Inflammatory macrophage treated with lipopolysaccharide for 1 hour (primary cell): ENCODE data around the gene CUBN.

Source experiments
- DNase-seq, 2 donors: peaks; one replicate each; pipeline ENCODE4 v3.0.0-alpha.2; 2020 to 2022

The CUBN gene

DNA sequence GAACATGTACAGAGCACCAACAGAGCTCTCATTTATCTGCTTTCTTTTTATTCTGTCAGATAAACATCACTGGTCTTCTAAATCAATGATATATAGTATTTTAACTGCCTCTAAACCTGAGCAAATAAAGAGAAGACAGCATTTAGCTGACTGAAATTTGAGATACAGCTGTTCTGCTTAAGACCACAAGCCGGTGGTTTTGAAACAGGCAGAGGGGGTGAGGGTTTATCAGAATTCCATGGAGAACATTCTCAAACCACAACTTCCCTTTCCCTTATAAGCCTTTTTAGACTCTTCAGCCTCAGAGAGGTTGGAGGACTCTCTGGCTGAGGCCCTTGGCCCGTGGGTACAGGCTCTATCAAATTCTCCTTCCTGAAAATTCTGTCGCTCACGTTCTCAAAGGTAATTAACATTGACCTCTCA is 225.0 kb downstream of the CUBN start:
- peak; percentile 22 to 24 for DNase-seq

DNA sequence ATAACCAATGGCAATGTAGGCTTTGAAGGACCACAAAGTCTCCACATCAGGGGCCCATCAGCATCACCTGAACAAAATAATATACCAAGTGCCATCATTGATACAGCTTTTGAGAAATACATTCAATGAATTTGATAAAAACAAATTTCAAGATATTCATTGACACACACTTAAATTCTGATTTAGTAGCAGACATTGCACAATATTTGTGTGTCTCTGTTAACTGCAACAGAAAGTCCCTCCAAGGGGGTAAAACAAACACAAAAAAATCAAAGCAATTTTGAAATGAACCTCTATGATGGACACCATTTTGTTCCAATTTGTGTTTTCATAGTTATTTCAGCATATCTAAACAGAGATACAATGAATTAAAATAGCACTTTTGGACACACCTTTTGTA is 225.6 kb downstream of the CUBN start:
- DNase-seq = no peak

DNA sequence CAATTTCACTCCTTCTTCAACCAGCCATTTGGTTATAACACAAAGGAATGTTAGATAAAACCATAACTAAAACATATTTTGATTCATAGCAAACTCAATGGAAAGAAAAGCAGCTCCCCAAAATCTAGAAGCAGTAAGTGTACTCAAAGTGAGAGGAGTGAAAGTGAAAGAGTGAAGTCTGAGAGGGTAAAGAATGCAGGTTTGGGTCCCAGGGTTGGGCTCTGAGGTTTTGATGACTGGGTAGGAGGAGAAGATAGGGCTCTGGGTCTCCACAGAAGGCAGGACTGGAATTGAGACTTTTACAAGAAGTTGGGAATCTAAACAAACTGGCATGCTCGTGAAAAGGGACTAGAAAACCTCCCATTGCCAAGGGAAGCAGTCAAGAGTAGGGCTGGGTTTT is 227.0 kb downstream of the CUBN start:
- DNase-seq = no peak

DNA sequence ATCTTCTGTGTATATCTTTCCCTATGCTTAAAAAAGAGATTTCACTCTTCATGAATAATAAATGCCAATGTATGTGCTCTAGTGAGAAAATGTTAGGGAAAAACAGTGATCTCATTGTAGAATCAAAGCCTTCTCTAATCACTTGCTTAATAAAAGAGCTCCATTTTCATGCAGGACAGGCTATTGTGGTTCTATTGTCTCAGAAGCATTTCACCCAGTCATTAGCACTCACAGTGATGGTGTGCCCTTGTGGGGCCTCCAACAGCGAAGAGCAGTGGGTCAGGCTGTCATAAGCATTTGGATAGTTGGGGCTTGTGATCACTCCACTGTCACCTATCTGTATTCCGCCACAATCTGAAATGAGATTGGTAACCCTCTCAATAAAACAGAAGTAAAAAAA is 228.5 kb downstream of the CUBN start:
- no peak for DNase-seq

DNA sequence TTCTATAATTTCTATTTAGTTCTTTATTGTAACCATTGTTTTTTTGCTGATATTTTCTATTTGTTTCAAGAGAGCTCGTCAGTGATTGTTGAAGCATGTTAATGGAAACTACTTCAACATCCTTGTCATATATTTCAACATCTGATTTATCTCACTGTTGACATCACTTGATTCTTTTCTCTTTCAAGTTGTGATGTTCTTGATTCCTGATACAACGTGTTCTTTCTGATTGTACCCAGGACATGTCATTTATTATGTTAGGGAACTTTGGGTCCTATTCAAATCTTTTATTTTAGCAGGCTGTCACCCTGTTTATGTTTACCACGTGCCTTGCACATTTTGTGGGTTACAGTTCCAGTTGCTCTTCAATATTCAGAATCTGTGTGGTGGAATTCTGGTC is 232.6 kb downstream of the CUBN start:
- no peak for DNase-seq

DNA sequence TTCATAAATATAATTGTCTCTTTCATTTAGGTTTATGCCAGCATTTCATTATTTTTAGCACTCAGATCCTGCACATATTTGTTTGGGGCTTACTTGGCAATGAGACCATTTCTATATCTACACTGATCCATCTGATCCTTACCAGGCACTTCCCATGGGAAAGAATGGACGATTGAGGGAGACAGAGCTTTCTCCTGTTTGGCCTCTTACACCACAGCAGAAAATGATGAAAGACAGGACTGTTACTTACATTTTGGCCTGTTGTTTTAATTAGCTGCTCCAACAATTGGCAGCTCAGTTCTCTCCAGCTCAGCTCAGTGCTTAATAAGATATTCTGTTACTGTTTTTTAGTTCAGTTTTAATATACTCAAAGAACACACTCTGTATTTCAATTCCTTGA is 234.8 kb downstream of the CUBN start:
- DNase-seq = no peak

DNA sequence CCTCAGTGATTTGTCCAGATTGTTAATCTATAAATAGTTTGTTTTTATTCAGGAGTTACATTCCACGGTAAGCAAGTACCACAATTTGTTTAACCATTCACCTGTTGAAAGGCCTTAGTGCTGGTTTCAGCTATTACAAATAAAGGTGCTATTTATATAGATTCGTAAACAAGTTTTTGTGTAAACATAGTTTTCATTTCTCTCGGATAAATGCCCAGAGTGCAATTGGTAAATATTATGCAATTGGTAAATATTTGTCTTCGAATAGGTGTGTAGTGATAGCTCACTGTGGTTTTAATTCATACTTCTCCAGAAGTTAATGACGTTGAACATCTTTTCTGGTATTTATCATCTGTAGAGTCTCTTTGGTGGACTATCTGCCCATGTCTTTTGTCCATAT is 235.9 kb downstream of the CUBN start:
- no peak for DNase-seq

DNA sequence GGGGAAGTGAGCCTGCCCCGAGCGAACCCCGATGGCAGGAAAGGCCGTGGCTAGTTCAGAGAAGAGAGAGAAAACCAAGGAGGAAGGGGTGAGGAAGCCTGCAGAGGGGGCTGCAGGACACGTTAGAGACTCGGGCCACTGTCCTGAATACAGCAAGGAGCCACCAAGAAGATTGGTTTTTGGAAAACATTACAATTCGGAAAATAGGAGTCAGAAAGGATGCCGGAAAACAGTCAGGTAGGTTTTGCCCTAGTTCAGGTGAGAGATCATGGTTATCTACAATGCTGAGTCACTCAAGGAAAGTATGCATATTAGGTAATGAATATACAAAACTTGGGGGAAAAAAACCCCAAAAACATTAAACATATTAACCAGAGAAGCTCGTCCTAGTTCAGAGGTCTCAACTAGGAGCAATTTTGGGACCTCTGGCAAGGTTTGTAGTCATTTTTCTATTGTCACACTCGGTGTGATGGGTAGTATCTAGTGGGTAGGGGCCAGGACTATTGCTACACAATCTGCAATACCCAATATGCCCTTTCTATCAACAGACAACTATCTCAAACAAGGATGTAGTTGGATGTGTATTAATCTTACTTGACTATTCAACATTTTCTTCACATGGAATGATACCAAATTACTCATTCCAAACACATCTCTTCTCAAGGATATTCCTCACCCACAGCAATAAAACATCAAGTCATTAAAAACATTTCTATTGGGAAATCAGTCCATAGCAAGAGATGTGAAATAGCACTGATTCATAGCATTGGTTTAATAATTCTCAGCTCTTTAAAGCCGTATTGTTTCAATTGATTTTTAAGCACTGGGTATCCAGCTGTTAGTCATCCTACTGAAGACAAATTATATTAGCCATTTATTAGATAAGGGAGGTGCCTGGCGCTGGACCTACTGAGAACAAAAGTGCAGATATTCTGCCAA is 238.0 kb downstream of the CUBN start:
- peak; percentile 20 to 76 for DNase-seq

DNA sequence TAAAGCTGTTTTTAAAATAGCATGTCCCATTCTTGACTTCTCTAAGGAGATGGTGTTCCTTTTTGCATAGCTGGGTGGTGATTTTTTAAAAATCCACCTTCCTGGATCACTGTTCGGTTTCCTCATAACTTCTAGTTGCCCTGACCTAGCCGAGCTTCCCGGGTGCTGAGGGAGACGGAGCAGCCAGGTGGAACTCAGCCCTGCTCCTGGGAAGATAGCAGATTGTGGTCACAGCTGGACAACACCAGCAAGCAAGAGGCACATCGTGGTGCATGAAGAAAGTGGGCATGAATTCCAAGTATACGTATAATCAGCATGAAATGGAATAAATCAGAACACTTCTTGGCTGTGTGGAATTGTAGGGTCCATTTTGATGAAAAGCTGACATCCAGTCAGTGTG is 238.9 kb downstream of the CUBN start:
- DNase-seq = no peak

DNA sequence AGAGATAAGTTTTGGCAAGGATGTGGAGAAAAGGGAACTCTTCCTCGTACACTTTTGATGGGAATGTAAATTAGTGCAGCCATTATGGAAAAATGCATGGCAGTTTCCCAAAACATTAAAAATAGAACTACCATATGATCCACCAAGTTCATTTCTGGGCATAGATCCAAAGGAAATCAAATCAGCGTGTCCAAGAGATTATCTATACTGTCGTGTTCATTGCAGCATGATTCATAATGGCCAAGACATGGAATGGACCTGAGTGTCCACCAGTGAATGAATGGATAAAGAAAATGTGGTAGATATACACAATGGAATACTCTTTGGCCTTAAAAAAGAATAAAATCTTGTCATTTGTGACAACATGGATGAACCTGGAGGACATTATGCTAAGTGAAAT is 242.0 kb downstream of the CUBN start:
- DNase-seq = no peak

DNA sequence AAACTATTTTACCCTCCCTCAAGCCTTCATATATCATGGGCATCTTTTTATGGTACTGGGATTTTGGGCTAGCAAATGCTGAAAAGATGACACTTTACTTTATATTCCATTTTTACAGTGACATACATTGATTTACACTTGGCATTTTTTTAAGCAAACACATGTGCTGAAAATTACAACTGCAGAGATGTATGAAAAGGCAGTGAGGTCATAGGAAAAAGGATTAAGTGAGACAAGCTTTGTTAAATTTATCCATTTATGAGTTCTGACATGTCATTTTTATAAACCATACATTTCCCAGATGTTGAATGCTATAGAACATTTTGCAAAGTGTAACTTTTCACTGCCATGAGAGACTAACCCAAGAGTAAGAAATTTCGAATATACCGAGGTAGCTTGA is 243.6 kb downstream of the CUBN start:
- DNase-seq = no peak

DNA sequence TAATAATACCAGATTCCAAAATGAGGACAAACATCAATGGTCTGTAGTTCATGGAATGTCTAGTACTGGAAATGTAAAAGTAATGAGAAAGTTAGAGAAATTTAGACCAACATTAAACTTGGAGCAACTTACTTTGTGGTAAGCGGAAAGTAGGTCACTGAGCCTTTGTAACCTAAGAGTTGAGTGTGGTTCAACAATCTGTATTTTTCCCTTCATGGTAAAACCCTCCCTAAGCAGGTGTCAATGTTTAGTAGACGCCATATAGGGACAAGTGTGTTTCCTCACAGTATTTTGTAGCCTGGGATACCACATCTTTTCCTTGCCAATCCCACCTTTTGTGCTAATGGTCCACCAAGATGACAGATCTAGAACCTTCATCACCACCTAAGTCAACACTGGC is 245.1 kb downstream of the CUBN start:
- no peak for DNase-seq

DNA sequence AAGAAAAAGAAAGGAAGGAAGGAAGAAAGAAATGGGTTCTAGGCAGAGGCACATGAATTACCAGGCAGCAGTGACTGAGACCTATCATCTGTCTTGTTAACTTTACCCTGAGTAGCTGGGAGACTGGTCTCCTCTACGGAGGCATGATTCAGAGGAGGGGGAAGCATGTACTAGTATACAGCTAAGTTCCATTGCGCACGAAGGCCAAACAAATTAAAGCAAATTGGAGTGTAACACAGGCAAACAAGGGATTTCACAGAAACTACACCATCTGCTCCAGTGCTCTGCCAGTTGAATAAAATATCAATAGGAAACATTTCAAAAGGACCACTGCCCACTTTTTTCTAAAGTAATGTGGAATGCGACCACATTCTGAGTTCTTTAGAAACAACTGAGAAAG is 246.5 kb downstream of the CUBN start:
- DNase-seq = no peak

DNA sequence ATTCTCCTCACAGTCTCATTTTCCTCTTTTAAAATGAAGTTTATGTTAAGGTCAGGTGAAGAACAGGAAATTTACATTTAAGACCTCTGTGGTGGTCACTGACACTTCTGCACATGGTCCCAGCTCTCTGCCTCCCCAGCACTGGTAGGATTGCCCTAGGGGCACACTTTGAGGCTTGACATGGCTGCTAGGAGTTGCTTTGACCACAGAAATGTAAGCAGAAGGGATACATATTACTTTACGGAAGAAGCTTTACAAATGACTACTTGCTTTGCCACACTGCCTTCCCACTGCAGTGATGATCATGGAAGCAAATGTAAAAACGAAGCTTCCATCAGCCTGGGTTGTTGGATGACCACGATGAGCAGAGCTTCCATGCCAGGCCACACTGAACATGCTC is 259.3 kb downstream of the CUBN start:
- DNase-seq = no peak

DNA sequence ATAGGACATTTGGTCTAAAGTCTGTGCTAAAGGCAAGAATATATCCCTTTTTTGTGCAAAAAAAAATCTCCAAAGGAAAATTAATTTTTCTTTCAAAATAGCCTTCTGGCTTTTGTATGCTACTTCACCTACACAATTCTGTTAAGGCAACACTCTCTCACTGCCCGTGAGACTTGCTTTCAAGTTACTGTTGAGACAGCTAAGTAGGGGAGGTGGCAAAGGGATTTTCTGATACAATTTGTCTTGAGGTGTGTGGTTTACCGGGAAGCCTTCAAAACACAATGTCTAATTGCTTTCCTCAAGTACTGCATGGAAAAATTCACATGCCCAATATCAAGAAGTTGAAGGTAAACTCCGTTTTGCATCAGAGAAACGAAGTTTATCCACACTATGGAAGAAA is 261.6 kb downstream of the CUBN start:
- DNase-seq = no peak

DNA sequence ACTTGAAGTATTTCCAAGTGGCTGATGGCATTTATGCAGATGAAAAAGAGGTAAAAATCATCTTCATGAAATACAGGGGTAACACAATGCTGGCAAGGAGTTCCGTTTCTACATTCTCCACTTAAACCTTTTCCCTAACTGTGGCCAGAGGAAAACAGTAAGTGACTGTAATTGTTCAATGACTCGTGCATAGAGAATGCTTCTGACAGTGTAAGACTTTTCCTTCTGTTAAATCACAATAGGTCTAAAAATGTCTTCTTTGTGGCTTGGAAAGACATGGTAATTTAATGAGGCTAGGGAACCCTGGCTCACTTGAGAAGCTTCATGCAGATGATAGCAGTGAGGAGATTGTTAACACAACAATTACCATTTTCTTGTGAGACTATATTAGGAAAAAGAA is 262.1 kb downstream of the CUBN start:
- no peak for DNase-seq

DNA sequence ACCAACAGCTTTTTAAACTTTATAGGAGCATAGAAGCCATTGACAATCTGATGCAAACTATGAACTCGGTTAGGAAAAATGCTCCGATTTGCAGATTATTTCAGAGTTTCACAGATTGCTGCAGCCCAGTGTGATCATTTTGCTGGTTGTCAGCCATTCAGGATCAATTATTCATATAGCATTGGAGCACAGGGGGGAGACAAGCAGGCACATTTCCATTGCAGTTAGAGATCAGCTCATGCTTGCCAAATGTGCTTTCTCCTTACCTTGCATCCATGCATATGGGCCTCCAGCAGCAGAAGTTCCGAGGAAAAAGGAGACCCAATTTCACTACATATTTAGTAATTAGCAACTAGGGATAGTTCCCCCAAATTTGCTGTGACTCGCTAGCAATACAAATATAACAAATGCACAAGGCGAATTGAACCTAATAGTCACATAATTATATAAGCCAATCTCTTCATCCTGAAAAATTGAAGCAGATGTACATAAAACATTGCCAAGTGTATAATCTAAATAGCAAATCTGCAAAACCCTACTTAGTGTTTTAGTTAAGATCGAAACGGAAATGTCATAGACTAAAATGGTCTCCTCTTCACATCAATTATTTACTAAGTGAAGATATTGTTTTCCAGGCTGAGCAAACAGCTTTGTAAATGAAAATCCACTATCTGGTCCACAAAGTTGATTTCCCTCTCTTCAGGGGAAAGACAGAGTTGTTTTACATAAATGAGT is 262.9 kb downstream of the CUBN start:
- DNase-seq = no peak

DNA sequence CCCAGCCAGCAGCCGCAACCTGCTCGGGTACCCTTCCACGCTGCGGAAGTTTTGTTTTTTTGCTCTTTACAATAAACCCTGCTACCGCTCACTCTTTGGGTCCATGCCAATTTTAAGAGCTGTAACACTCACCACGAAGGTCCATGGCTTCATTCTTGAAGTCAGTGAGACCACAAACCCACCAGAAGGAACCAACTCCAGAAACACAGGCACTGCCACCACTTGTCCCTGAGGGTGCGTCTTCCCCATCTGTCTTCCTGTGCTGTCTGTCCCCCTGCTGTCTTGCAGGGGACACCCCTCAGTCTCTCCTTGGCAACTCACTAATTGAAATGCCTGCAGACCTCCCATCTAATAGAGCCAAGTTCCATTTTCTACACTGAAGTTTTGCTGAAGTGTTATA is 263.8 kb downstream of the CUBN start:
- no peak for DNase-seq

DNA sequence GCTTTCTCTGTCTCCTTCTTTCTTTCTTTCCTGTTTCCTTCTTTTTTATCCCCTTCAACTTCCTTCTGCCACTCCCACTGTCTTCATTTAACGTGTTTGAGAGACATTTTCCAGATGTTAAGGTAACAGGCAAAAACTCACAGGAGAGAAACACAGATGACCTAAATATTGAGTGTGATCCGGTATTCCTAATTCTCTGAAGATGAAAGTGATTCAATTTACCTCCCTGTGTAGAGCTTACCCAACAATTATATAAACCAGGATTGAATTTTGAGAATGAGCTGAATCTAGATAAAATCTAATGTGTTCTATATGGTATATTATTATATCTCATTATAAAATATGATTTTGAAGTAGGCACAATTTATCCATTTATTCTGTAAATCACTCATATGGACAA is 265.8 kb downstream of the CUBN start:
- DNase-seq = no peak

DNA sequence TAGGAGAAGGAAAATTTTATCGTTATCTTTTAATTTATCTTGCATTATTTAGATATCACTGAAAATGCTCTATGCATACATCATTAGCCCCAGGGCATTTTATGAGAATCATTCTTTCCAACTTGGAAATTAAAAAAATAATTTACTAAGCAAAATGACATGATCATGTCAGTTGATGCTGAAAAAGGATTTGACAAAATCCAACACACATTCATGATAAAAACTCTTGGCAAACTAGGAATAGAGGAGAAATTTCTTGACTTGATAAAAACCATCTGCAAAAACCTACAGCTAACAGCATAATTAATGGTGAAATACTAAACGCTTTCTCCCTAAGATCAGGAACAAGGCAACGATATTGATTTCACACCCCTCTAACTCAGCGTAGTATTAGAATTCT is 272.2 kb downstream of the CUBN start:
- DNase-seq = no peak

DNA sequence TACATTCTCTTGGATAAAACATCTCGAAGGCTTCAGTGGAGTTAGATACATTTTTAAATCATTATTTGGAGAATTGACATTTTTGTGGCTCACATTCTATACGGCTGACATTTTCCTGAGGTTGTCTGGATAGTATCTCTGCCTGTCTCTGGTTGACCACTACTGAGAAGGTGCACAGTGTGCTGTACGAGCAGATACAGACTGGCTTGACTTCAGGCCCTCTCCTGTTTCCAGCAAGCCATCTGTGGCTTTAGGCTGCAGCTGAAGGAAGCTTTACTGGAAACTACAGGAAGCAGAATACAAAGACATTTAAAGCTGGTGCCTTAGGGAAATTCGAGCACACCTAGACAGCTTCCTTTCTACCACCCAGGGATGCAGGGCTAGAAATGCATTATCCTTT is 273.0 kb downstream of the CUBN start:
- DNase-seq = no peak

DNA sequence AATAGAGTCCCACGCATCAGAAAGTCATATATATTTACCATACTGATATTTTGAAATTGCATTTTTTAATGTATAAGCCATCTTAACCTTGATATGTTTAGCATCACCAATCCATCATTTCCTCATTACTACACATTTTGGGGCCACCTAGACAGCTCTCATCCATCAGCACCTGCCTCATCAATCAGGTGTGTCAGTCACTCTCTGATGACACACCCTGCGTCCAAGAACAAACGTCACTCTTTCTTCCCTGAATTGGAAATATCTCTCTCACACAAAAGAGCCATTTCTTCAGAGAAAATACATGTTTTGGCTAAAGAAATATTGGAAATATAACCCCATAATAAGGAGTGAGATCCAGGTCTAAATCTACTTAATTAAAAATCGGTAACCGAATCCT is 273.5 kb downstream of the CUBN start:
- no peak for DNase-seq

DNA sequence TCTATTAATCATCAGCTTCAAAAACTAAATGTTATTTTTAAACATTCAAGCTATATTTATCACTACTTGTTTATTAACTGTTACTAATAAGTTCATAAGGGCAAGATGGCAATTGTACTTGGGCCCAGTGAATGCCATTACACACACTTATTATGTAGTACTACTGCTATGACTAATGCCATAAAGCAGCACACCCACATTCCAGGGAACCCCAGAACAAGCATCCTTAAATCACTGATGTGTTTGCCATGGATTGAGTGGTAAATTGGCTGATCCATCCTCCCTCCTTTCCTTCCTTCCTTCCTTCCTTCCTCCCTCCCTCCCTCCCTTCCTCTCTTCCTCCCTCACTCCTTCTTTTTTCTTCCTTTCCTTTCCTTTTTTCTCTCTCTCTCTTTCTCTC is 275.0 kb downstream of the CUBN start:
- peak; percentile 21 to 23 for DNase-seq

DNA sequence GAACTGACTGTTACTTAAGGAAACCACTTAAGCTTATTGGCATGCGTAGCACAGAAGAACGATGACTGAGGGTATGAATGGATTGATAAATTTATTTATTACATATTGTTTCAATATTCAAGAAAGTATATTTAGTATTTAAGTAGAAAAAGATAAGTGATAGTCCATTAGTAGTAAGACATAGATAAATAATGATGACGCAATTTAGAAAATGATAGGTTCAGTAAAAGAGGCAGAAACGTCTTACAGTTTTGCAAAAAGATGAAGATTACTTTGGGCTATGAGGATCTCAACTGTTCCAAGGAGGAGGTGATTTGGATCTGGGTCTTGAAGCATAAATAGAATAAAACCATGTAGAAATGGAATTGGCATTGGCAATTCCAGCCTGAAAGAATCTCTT is 275.8 kb downstream of the CUBN start:
- no peak for DNase-seq
